Measurements from ENCODE around the gene NR1H3. TPM values are rescaled to one million over a fixed set of nuclear protein-coding genes. Genes with fewer than 3 reads are reported as not detected.

Gene NR1H3
- total and polyA plus RNA-seq, 2 donors (not counting 1 experiment from before 2014, with no cell fraction given), result 21.3 to 56.3 TPM

DNA sequence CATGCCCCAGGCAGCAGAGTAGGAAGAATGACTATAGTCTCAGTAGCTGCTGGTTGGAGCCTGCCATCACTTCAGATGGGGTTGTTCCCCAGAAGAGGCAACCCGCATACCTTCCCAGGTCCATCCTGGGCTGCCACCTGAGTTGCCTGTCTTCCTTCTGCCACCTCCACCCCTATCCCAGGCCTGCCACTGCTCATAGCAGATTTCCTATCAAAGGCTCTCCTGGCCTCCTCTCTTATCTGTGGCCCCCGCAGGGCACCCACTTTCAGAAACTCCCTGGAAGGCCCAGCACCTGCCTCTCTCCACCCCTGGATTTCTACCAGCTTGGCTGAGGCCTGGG, 649 bp upstream of the NR1H3 start:
- Histone ChIP-seq H3K4me3 (replicated peaks in 1 of 4; ENCODE audit: control extremely low read depth in 1 of 4, insufficient read depth in 1 of 4, low read depth in 3 of 4, low read length in 4 of 4) (peak overlapping the region in 2 of 4 experiments; percentile 12 to 64), H4K20me1 (ENCODE audit: control insufficient read depth, extremely low read depth, insufficient read depth, low read length) (no peaks in the 10 kb centered on the region), H3K27me3 (ENCODE audit: control insufficient read depth, insufficient read depth, low read length) (no peaks in the 10 kb centered on the region), H3K27ac (ENCODE audit: insufficient read depth, low read length) (peak overlapping the region; percentile 38), H3K79me2 (ENCODE audit: control insufficient read depth, insufficient read depth, low read length) (no peaks in the 10 kb centered on the region), H3K9ac (ENCODE audit: insufficient read depth, low read length) (no peak overlapping the region), H3K36me3 (ENCODE audit: control insufficient read depth, insufficient read depth, low read length) (peaks cover 2% of the 10 kb centered on the region), H3K4me2 (ENCODE audit: extremely low read depth, insufficient read depth, low read length) (peak overlapping the region; percentile 80), H3K9me3 (ENCODE audit: control insufficient read depth, insufficient read depth, low read depth, low read length) (no peaks in the 10 kb centered on the region), H3K4me1 (ENCODE audit: control insufficient read depth, extremely low read depth, insufficient read depth, low read length) (peaks cover 33% of the 10 kb centered on the region), H2AFZ (ENCODE audit: low read length) (no peak overlapping the region)
- TF ChIP-seq, protein P1, sequence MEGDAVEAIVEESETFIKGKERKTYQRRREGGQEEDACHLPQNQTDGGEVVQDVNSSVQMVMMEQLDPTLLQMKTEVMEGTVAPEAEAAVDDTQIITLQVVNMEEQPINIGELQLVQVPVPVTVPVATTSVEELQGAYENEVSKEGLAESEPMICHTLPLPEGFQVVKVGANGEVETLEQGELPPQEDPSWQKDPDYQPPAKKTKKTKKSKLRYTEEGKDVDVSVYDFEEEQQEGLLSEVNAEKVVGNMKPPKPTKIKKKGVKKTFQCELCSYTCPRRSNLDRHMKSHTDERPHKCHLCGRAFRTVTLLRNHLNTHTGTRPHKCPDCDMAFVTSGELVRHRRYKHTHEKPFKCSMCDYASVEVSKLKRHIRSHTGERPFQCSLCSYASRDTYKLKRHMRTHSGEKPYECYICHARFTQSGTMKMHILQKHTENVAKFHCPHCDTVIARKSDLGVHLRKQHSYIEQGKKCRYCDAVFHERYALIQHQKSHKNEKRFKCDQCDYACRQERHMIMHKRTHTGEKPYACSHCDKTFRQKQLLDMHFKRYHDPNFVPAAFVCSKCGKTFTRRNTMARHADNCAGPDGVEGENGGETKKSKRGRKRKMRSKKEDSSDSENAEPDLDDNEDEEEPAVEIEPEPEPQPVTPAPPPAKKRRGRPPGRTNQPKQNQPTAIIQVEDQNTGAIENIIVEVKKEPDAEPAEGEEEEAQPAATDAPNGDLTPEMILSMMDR (conservative IDR thresholded peaks at IDR 0.05 in 1 of 2, IDR thresholded peaks at IDR 0.05 in 1 of 2; ENCODE audit: low read depth in 1 of 2, low read length in 2 of 2), result no peak
- no peak for TF ChIP-seq EZH2 (IDR thresholded peaks at IDR 0.05; ENCODE audit: low read length, missing control alignments)
- no peak for DNase-seq (ENCODE audit: low read depth in 2 of 2)

DNA sequence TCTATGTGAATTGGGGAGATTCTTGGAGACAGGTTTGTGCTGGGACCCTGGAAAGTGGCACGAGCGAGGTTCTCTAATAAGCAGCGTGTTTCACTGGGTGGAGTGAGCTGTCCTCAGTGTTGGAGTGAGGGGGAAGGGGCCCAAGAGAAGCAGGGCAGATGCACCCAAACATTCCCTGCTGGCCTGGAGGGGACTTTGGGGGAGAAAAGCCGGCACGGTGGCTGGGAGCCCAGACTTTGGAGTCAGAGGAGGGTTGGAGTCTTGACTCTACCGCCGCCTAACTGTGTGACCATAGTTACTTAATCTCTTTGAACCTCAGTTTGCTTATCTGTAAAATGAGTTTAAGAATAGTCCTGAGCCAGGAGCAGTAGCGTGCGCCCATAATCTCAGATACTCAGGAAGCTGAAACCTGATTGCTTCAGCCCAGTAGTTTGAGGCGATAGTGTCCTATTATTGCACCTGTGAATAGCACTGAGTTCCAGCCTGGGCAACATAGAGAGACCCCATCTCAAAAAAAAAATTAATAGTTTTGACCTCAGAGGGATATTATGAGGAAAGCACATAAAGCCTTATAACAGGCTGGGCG, 614 bp downstream of the NR1H3 start:
- H3K4me3 ChIP-seq (replicated peaks in 1 of 4; ENCODE audit: control extremely low read depth in 1 of 4, insufficient read depth in 1 of 4, low read depth in 3 of 4, low read length in 4 of 4), result peak overlapping the region; percentile 4 to 79 (median 38)
- H3K79me2 ChIP-seq (ENCODE audit: control insufficient read depth, insufficient read depth, low read length), result no peaks in the 10 kb centered on the region
- no peak for TF ChIP-seq EZH2 (IDR thresholded peaks at IDR 0.05; ENCODE audit: low read length, missing control alignments)
- TF ChIP-seq, protein P1 (conservative IDR thresholded peaks at IDR 0.05 in 1 of 2, IDR thresholded peaks at IDR 0.05 in 1 of 2; ENCODE audit: low read depth in 1 of 2, low read length in 2 of 2), result peak in 1 of 2 donors; percentile 2
- H3K9me3 ChIP-seq (ENCODE audit: control insufficient read depth, insufficient read depth, low read depth, low read length), result no peaks in the 10 kb centered on the region
- DNase-seq (ENCODE audit: low read depth in 2 of 2), result no peak
- peaks cover 33% of the 10 kb centered on the region for H3K4me1 ChIP-seq (ENCODE audit: control insufficient read depth, extremely low read depth, insufficient read depth, low read length)
- H4K20me1 ChIP-seq (ENCODE audit: control insufficient read depth, extremely low read depth, insufficient read depth, low read length), result no peaks in the 10 kb centered on the region
- H3K9ac ChIP-seq (ENCODE audit: insufficient read depth, low read length), result no peak overlapping the region
- peaks cover 2% of the 10 kb centered on the region for H3K36me3 ChIP-seq (ENCODE audit: control insufficient read depth, insufficient read depth, low read length)
- peak overlapping the region; percentile 59 for H3K27ac ChIP-seq (ENCODE audit: insufficient read depth, low read length)
- H2AFZ ChIP-seq (ENCODE audit: low read length), result no peak overlapping the region
- H3K27me3 ChIP-seq (ENCODE audit: control insufficient read depth, insufficient read depth, low read length), result no peaks in the 10 kb centered on the region
- H3K4me2 ChIP-seq (ENCODE audit: extremely low read depth, insufficient read depth, low read length), result peak overlapping the region; percentile 26

DNA sequence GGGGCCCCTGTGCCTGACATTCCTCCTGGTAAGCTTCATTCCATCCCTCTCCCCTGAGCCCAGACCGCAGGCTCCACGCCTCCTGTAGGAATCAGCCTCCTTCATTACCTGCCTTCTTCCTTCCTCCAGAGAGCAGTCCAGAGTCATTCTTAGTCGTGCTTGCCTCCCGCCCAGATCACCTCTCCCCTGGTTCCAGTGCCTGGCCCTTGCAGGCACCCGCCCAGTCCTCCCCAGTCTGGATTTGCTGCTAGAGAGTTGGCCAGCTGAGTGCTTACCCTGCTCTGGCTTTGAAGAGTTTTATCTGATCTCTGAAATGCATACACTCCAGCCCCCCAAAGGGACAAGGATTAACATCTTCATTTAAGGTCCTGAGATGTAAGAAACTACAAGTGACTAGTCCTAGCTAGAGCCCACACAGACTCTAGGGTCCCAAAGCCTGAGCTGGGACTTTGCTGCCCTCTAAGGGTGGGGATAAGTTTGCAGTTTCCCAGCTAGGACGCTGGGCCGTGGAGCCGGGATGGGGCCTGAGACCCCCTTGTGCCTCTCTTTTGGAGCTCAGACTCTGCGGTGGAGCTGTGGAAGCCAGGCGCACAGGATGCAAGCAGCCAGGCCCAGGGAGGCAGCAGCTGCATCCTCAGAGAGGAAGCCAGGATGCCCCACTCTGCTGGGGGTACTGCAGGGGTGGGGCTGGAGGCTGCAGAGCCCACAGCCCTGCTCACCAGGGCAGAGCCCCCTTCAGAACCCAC, 1.6 kb downstream of the NR1H3 start:
- Histone ChIP-seq H4K20me1 (ENCODE audit: control insufficient read depth, extremely low read depth, insufficient read depth, low read length) (no peaks in the 10 kb centered on the region), H3K27ac (ENCODE audit: insufficient read depth, low read length) (no peak overlapping the region), H3K4me1 (ENCODE audit: control insufficient read depth, extremely low read depth, insufficient read depth, low read length) (peaks cover 28% of the 10 kb centered on the region), H3K4me3 (replicated peaks in 1 of 4; ENCODE audit: control extremely low read depth in 1 of 4, insufficient read depth in 1 of 4, low read depth in 3 of 4, low read length in 4 of 4) (peak overlapping the region in 1 of 4 experiments; percentile 79), H3K36me3 (ENCODE audit: control insufficient read depth, insufficient read depth, low read length) (peaks cover 2% of the 10 kb centered on the region), H3K4me2 (ENCODE audit: extremely low read depth, insufficient read depth, low read length) (no peak overlapping the region), H3K9ac (ENCODE audit: insufficient read depth, low read length) (no peak overlapping the region), H3K9me3 (ENCODE audit: control insufficient read depth, insufficient read depth, low read depth, low read length) (no peaks in the 10 kb centered on the region), H2AFZ (ENCODE audit: low read length) (no peak overlapping the region), H3K27me3 (ENCODE audit: control insufficient read depth, insufficient read depth, low read length) (no peaks in the 10 kb centered on the region), H3K79me2 (ENCODE audit: control insufficient read depth, insufficient read depth, low read length) (no peaks in the 10 kb centered on the region)
- no peak for TF ChIP-seq EZH2 (IDR thresholded peaks at IDR 0.05; ENCODE audit: low read length, missing control alignments)
- TF ChIP-seq, protein P1 (conservative IDR thresholded peaks at IDR 0.05 in 1 of 2, IDR thresholded peaks at IDR 0.05 in 1 of 2; ENCODE audit: low read depth in 1 of 2, low read length in 2 of 2), result peak; percentile 64 to 75
- DNase-seq (ENCODE audit: low read depth in 2 of 2), result peak in 1 of 2 donors; percentile 59

Measured in fibroblast of lung (primary cell).